HepG2 (cell line): ENCODE data around the gene GYS1. TPM values are rescaled to one million over a fixed set of nuclear protein-coding genes. Genes with fewer than 3 reads are reported as not detected.

ENCODE experiments used
- CCAR2 ChIP-seq: fragments of 200-400 bp; formaldehyde crosslinking; optimal IDR thresholded peaks from 2 replicates; pipeline ENCODE3; 2018; ENCODE audit warnings: low read depth, mild to moderate bottlenecking, low read length, moderate library complexity
- ELF3 ChIP-seq: IDR thresholded peaks from 2 replicates; pipeline ENCODE4 v1.6.1; 2016; ENCODE audit warnings: missing genetic modification reagents, missing compliant biosample characterization
- HOXA5 ChIP-seq: sonication (generic); formaldehyde crosslinking; IDR thresholded peaks from 2 replicates; pipeline ENCODE4 v1.4.0; 2020; ENCODE audit warnings: missing genetic modification reagents
- MAX ChIP-seq: IDR thresholded peaks from 2 replicates; pipeline ENCODE4 v1.6.1; 2012; ENCODE audit warnings: inconsistent platforms
- NFYC ChIP-seq: IDR thresholded peaks from 2 replicates; pipeline ENCODE4 v1.6.1; 2016; ENCODE audit warnings: missing genetic modification reagents, missing compliant biosample characterization
- PCBP2 ChIP-seq: fragments of 200-400 bp; formaldehyde crosslinking; optimal IDR thresholded peaks from 2 replicates; pipeline ENCODE3; 2018; ENCODE audit warnings: low read length, low read depth; ENCODE audit not compliant: poor library complexity, severe bottlenecking
- SALL1 ChIP-seq: sonication (generic); formaldehyde crosslinking; IDR thresholded peaks from 2 replicates; pipeline ENCODE4 v1.8.0; 2022; ENCODE audit warnings: mild to moderate bottlenecking, missing genetic modification reagents
- TP53 ChIP-seq: sonication (generic); formaldehyde crosslinking; conservative IDR thresholded peaks from 2 replicates; pipeline ENCODE4 v1.4.0; 2020; ENCODE audit warnings: missing genetic modification reagents
- ZBTB40 ChIP-seq, 2 experiments: fragments of 450-650 bp in 1 of 2; sonication (generic) in 1 of 2; formaldehyde crosslinking in 1 of 2; IDR thresholded peaks; 2 replicates each; pipeline versions ENCODE4 v1.6.1 to v1.8.0; 2016 to 2022; ENCODE audit warnings: antibody characterized with exemption in 1 of 2, mild to moderate bottlenecking in 1 of 2, missing genetic modification reagents in 1 of 2
- ZBTB44 ChIP-seq: sonication (generic); formaldehyde crosslinking; IDR thresholded peaks from 2 replicates; pipeline ENCODE4 v1.4.0; 2020; ENCODE audit warnings: missing genetic modification reagents
- ZNF337 ChIP-seq: sonication (generic); formaldehyde crosslinking; IDR thresholded peaks from 2 replicates; pipeline ENCODE4 v1.5.1; 2020; ENCODE audit warnings: missing genetic modification reagents, low read depth, mild to moderate bottlenecking, borderline replicate concordance
- ZNF44 ChIP-seq: sonication (generic); formaldehyde crosslinking; IDR thresholded peaks from 2 replicates; pipeline ENCODE4 v1.5.1; 2020; ENCODE audit warnings: mild to moderate bottlenecking, missing genetic modification reagents
- polyA plus RNA-seq, 8 experiments: library from polyadenylated mRNA; depleted of rRNA in 3 of 8; stranded (reverse) in 7 of 8; unstranded in 1 of 8; fragments of >200 nt; fragmentation: Illumina TruSeq in 4 of 8; extraction: Trizol in 4 of 8; gene quantifications; 2 replicates each; pipeline versions ENCODE4 v1.2.1 to v1.2.3, GENCODE V29; 2011 to 2016; ENCODE audit warnings: low read depth in 4 of 8, missing spikeins in 1 of 8, mixed read lengths in 1 of 8; ENCODE audit not compliant: insufficient read depth in 1 of 8
- total RNA-seq, 5 experiments: library from RNA; depleted of rRNA; stranded (reverse); fragments of >200 nt; fragmentation: Illumina TruSeq; extraction: Trizol; gene quantifications; 2 replicates each; pipeline ENCODE4 v1.2.3, GENCODE V29; 2016; ENCODE audit warnings: low read depth in 1 of 5
- TF ChIP-seq, protein P1 (sequence below): sonication (generic); formaldehyde crosslinking; IDR thresholded peaks from 2 replicates; pipeline ENCODE4 v1.4.0; 2020; ENCODE audit warnings: missing genetic modification reagents
- TF ChIP-seq, protein P2 (sequence below): fragments of 450-650 bp; IDR thresholded peaks from 2 replicates; pipeline ENCODE4 v1.6.1; 2016

GYS1 gene
- total and polyA plus RNA-seq, 2 of the 13 experiments (the other 11 are each of a cell fraction or from before 2014, with no cell fraction given) = 18.4 to 42.1 TPM

DNA sequence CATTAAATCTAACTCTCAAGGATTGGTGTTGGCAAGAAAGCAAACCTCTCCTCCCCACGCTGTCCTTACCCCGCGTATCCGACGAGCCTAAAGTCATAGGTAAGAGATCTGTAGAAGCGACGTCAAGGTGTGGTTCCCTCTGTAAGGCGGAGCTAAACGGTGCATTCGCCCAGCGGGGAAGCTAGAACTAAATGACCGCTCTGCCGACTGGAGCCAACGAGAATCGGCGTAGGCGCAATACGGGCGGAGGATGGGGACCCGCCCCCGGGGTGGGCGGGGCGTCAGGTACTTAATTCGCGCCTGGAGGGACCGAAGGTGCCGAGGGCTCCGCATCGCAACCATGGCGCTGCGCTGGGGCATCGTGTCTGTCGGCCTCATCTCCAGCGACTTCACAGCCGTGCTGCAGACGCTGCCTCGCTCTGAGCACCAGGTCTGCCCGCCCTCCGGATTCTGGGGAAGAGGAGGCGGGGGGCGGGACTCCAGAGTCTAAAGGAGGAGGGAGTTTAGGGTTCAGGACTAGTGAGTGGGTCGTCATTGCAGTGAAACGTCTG is 59.7 kb downstream of the GYS1 start, which contains the start of gene DHDH (continued):
- no peak for TF ChIP-seq ZBTB40 (IDR thresholded peaks at IDR 0.05)
- no peak for TF ChIP-seq ZBTB40 (CRISPR knock-in tag; IDR thresholded peaks at IDR 0.05)
- no peak for TF ChIP-seq ZBTB44 (CRISPR knock-in tag)
- TF ChIP-seq, protein P1, sequence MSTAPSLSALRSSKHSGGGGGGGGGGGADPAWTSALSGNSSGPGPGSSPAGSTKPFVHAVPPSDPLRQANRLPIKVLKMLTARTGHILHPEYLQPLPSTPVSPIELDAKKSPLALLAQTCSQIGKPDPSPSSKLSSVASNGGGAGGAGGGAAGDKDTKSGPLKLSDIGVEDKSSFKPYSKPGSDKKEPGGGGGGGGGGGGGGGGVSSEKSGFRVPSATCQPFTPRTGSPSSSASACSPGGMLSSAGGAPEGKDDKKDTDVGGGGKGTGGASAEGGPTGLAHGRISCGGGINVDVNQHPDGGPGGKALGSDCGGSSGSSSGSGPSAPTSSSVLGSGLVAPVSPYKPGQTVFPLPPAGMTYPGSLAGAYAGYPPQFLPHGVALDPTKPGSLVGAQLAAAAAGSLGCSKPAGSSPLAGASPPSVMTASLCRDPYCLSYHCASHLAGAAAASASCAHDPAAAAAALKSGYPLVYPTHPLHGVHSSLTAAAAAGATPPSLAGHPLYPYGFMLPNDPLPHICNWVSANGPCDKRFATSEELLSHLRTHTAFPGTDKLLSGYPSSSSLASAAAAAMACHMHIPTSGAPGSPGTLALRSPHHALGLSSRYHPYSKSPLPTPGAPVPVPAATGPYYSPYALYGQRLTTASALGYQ (CRISPR knock-in tag) = no peak
- peak; percentile 37; the same call in 1 of the 2 replicates for TF ChIP-seq MAX
- no peak for TF ChIP-seq CCAR2
- TF ChIP-seq PCBP2 = no peak
- TF ChIP-seq ZNF337 = no peak
- no peak for TF ChIP-seq ELF3 (CRISPR knock-in tag)
- TF ChIP-seq HOXA5 (CRISPR knock-in tag) = peak; percentile 49; the same call in 1 of the 2 replicates
- TF ChIP-seq SALL1 (CRISPR knock-in tag) = peak; percentile 14; the same call in 1 of the 2 replicates
- 0 out of 2 replicates have a peak, but pooled peaks have one; percentile 17 for TF ChIP-seq ZNF44 (CRISPR knock-in tag)
- TF ChIP-seq TP53 = no peak
- TF ChIP-seq, protein P2, sequence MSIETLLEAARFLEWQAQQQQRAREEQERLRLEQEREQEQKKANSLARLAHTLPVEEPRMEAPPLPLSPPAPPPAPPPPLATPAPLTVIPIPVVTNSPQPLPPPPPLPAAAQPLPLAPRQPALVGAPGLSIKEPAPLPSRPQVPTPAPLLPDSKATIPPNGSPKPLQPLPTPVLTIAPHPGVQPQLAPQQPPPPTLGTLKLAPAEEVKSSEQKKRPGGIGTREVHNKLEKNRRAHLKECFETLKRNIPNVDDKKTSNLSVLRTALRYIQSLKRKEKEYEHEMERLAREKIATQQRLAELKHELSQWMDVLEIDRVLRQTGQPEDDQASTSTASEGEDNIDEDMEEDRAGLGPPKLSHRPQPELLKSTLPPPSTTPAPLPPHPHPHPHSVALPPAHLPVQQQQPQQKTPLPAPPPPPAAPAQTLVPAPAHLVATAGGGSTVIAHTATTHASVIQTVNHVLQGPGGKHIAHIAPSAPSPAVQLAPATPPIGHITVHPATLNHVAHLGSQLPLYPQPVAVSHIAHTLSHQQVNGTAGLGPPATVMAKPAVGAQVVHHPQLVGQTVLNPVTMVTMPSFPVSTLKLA = no peak
- TF ChIP-seq NFYC = peak; percentile 35; the same call in 1 of the 2 replicates
